Caco-2 (cell line): Measurements from ENCODE around the gene PPP2R3B. TPM values are rescaled to one million over a fixed set of nuclear protein-coding genes. Genes with fewer than 3 reads are reported as not detected.

Source experiments
- BruUV-seq: library from RNA; stranded (reverse); fragments of 400-500 nt; replicated peaks from 2 replicates; lab custom pipeline; 2021; lab: Mats Ljungman, UMichigan
- CTCF ChIA-PET: fragments of 300-600 bp; sonication (Branson Sonifier 250); formaldehyde crosslinking; loops from one replicate; lab custom pipeline; 2022; ENCODE audit warnings: antibody characterized with exemption; lab: Charles Lee
- POLR2A ChIA-PET: fragments of 300-600 bp; sonication (Branson Sonifier 250); formaldehyde crosslinking; loops from one replicate; lab custom pipeline; 2022; ENCODE audit warnings: antibody characterized with exemption; lab: Charles Lee
- DNase-seq, 2 experiments: peaks; one replicate each; pipeline versions ENCODE4 v3.0.0 to v3.0.0-alpha.2; 2020 to 2022
- H3K27me3 ChIP-seq: replicated peaks from 2 replicates; pipeline ENCODE4 v1.6.0; 2011; ENCODE audit warnings: low read length; ENCODE audit not compliant: control insufficient read depth, insufficient read depth
- H3K36me3 ChIP-seq: 2 replicates; pipeline ENCODE4 v1.5.1; 2011; ENCODE audit warnings: low read length; ENCODE audit not compliant: control insufficient read depth, insufficient read depth
- H3K4me1 ChIP-seq: fragments of 250-450 bp; sonication (Bioruptor Pico); 2 replicates; pipeline ENCODE4 v1.5.1; 2020; ENCODE audit warnings: mild to moderate bottlenecking
- H3K4me3 ChIP-seq: 2 replicates; pipeline ENCODE4 v1.5.1; 2011; ENCODE audit warnings: low read depth, mild to moderate bottlenecking, control low read depth, low read length
- H3K9me3 ChIP-seq: fragments of 250-450 bp; sonication (Bioruptor Pico); 2 replicates; pipeline ENCODE4 v1.5.1; 2020; ENCODE audit warnings: mild to moderate bottlenecking, moderate library complexity
- H3K27ac Mint-ChIP-seq: one replicate; pipeline ENCODE4 v1.8.0; 2022; ENCODE audit warnings: mixed read lengths; ENCODE audit not compliant: unreplicated experiment
- H3K27me3 Mint-ChIP-seq: one replicate; pipeline ENCODE4 v1.8.0; 2022; ENCODE audit warnings: mixed read lengths; ENCODE audit not compliant: insufficient read depth, unreplicated experiment
- H3K36me3 Mint-ChIP-seq: one replicate; pipeline ENCODE4 v1.8.0; 2022; ENCODE audit warnings: mild to moderate bottlenecking, mixed read lengths; ENCODE audit not compliant: insufficient read depth, unreplicated experiment
- H3K4me1 Mint-ChIP-seq: one replicate; pipeline ENCODE4 v1.8.0; 2022; ENCODE audit warnings: low read depth, mixed read lengths; ENCODE audit not compliant: unreplicated experiment
- H3K4me3 Mint-ChIP-seq: one replicate; pipeline ENCODE4 v1.8.0; 2022; ENCODE audit warnings: mild to moderate bottlenecking, moderate library complexity, mixed read lengths; ENCODE audit not compliant: unreplicated experiment
- H3K9me3 Mint-ChIP-seq: one replicate; pipeline ENCODE4 v1.8.0; 2022; ENCODE audit warnings: mixed read lengths; ENCODE audit not compliant: unreplicated experiment
- CTCF ChIP-seq, 2 experiments: fragments of 200-600 bp in 1 of 2; IDR thresholded peaks; 1 replicate in 1 of 2; 2 replicates in 1 of 2; pipeline versions ENCODE4 v1.5.1 to v1.8.0; 2011 to 2022; ENCODE audit warnings: antibody characterized with exemption in 1 of 2, control low read depth in 1 of 2, inconsistent platforms in 1 of 2, low read depth in 1 of 2, low read length in 1 of 2, mild to moderate bottlenecking in 1 of 2, moderate library complexity in 1 of 2; ENCODE audit not compliant: insufficient read depth in 1 of 2, severe bottlenecking in 1 of 2, unreplicated experiment in 1 of 2
- intact Hi-C: fragments of 100-400 bp; cut with micrococcal nuclease; formaldehyde crosslinking; loops from one replicate; pipeline ENCODE4 v1.10.0; 2022; ENCODE audit not compliant: unreplicated experiment
- total RNA-seq: library from RNA; stranded (reverse); gene quantifications from 2 replicates; pipeline ENCODE4 v1.2.3, GENCODE V29; 2022

Gene PPP2R3B
- total RNA-seq, 1 experiment from 2014 or later, result 71.3 TPM

GRCh38 chrX:375181-376036 lies 11.3 kb downstream of the PPP2R3B start:
- H3K27me3 Mint-ChIP-seq, result no peaks in the 10 kb centered on the region
- BruUV-seq, result no TSS peak
- ChIA-PET CTCF (no interaction called here), POLR2A (no interaction called here)
- TF ChIP-seq CTCF (IDR thresholded peaks at IDR 0.05; ENCODE audit: insufficient read depth in 1 of 2, low read depth in 1 of 2, low read length in 1 of 2, severe bottlenecking in 1 of 2, unreplicated experiment in 1 of 2), result no peak
- Histone ChIP-seq H3K4me1 (peaks cover 9% of the 10 kb centered on the region), H3K4me3 (no peak overlapping the region), H3K9me3 (no peaks in the 10 kb centered on the region), H3K36me3 (no peaks in the 10 kb centered on the region), H3K27me3 (no peaks in the 10 kb centered on the region)
- intact Hi-C loops, result no loop called here
- H3K4me3 Mint-ChIP-seq, result peak overlapping the region; percentile 96
- H3K4me1 Mint-ChIP-seq, result peaks cover 6% of the 10 kb centered on the region
- H3K9me3 Mint-ChIP-seq, result no peaks in the 10 kb centered on the region
- H3K36me3 Mint-ChIP-seq, result peaks cover 10% of the 10 kb centered on the region
- peak overlapping the region; percentile 90 for H3K27ac Mint-ChIP-seq
- no peak for DNase-seq

GRCh38 chrX:374596-374995 lies 12.1 kb downstream of the PPP2R3B start:
- H3K4me1 ChIP-seq, result peaks cover 9% of the 10 kb centered on the region

More at GRCh38 chrX:374596-374995, 12.1 kb downstream of the PPP2R3B start:
- H3K27ac Mint-ChIP-seq, result peak overlapping the region; percentile 90
- intact Hi-C loops, result no loop called here
- TF ChIP-seq CTCF (IDR thresholded peaks at IDR 0.05; ENCODE audit: insufficient read depth in 1 of 2, low read depth in 1 of 2, low read length in 1 of 2, severe bottlenecking in 1 of 2, unreplicated experiment in 1 of 2), result no peak
- H3K27me3 ChIP-seq, result no peaks in the 10 kb centered on the region
- CTCF ChIA-PET, result no interaction called here
- no peaks in the 10 kb centered on the region for H3K36me3 ChIP-seq
- POLR2A ChIA-PET, result no interaction called here
- BruUV-seq, result no TSS peak
- H3K4me3 ChIP-seq, result peak overlapping the region; percentile 77; the same call in 1 of the 2 replicates
- H3K27me3 Mint-ChIP-seq, result no peaks in the 10 kb centered on the region
- DNase-seq, result no peak
- H3K9me3 Mint-ChIP-seq, result no peaks in the 10 kb centered on the region
- H3K4me3 Mint-ChIP-seq, result peak overlapping the region; percentile 96
- H3K36me3 Mint-ChIP-seq, result peaks cover 10% of the 10 kb centered on the region
- H3K9me3 ChIP-seq, result no peaks in the 10 kb centered on the region
- H3K4me1 Mint-ChIP-seq, result peaks cover 6% of the 10 kb centered on the region
